Activated naive CD4-positive, alpha-beta T cell (primary cell): ENCODE measurements around the gene ATRAID.

Experiments
- DNase-seq, 4 experiments: peaks; one replicate each; lab custom pipeline; 2025; lab: John Stamatoyannopoulos, UW

ATRAID gene

DNA sequence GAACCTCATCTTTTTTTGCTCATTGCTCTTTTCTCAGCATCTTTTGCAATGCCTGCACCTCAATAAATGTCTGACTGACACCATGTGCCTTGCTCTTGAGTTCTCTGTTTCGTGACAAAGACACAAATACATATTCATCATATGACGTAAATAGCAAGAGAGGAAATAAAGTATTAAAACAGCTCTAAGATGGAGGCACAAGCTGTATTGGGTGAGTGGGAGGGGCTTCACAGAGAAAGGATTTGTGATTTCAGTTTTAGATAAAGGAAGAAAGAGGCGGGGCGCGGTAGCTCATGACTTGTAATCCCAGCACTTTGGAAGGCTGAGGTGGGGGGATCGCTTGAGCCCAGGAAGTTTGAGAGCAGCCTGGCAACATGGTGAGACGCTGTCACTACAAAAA lies 8.2 kb downstream of the ATRAID start:
- DNase-seq, result no peak

- DNase-seq, result no peak
These were observed 9.3 kb downstream of the ATRAID start for GRCh38 chr2:27221166-27221565.

DNA sequence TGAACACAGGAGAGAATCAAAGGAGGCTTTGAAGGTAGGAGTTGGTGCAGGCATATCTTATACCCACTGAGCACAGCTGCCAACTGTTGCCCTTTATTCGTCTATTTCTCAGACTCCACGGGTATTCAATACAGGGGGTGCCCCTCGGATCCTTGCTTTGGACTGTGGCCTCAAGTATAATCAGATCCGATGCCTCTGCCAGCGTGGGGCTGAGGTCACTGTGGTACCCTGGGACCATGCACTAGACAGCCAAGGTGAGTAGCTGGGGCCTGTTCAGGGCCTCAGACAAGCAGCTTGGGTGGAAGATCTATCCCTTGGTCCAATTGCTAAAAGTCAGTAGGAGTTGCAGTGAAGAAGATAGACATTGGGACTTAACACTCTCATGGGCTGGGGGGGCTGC lies 10.6 kb downstream of the ATRAID start:
- DNase-seq, result no peak

GRCh38 chr2:27223416-27223815 lies 11.6 kb downstream of the ATRAID start:
- no peak for DNase-seq

DNA sequence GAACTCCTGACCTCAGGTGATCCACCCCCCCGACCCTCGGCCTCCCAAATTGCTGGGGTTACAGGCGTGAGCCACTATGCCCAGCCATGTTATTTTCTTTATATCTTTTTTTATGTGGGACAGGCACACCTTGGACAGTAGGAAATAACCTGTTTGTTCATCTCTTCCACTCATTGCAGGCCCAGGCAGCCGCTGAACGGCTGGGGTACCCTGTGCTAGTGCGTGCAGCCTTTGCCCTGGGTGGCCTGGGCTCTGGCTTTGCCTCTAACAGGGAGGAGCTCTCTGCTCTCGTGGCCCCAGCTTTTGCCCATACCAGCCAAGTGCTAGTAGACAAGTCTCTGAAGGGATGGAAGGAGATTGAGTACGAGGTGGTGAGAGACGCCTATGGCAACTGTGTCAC lies 13.7 kb downstream of the ATRAID start:
- no peak for DNase-seq

DNA sequence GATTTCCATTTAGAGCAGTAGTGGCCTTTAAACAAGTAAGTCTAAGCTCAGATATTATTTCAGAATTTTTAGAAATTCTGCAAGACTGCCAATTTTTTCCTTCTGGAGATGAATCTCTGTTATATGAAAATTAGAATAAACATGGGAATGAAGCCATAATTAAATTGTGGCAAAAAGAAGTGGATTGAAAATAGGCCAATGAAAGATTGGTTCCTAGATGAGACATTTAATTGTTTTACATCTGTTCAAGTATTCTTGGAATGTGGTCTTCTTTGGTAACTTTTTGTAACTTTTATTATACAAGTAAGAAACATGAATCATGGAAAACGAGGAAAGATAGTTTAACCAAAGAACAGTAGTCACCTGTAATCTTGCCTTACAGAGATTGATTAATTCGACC lies 15.7 kb downstream of the ATRAID start:
- no peak for DNase-seq

DNA sequence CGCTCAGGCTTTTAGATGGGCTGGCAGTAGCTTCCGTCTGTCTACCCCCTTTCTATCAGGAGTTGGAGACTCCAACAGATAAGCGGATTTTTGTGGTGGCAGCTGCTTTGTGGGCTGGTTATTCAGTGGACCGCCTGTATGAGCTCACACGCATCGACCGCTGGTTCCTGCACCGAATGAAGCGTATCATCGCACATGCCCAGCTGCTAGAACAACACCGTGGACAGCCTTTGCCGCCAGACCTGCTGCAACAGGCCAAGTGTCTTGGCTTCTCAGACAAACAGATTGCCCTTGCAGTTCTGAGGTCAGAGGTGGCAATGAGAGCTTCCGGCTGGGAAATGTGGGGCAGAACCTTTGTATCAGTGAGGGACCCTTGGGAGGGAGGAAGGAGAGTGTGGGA lies 20.1 kb downstream of the ATRAID start:
- no peak for DNase-seq

DNA sequence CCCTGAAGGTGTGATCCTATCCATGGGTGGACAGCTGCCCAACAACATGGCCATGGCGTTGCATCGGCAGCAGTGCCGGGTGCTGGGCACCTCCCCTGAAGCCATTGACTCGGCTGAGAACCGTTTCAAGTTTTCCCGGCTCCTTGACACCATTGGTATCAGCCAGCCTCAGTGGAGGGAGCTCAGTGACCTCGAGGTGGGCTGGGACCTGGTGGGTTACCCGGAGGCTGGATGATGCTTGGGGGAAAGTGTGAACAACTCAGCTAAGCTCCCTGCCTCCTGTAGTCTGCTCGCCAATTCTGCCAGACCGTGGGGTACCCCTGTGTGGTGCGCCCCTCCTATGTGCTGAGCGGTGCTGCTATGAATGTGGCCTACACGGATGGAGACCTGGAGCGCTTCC lies 21.5 kb downstream of the ATRAID start:
- DNase-seq, result no peak

GRCh38 chr2:27236136-27236535 lies 24.3 kb downstream of the ATRAID start:
- no peak for DNase-seq

GRCh38 chr2:27236626-27237025 lies 24.8 kb downstream of the ATRAID start:
- no peak for DNase-seq

DNA sequence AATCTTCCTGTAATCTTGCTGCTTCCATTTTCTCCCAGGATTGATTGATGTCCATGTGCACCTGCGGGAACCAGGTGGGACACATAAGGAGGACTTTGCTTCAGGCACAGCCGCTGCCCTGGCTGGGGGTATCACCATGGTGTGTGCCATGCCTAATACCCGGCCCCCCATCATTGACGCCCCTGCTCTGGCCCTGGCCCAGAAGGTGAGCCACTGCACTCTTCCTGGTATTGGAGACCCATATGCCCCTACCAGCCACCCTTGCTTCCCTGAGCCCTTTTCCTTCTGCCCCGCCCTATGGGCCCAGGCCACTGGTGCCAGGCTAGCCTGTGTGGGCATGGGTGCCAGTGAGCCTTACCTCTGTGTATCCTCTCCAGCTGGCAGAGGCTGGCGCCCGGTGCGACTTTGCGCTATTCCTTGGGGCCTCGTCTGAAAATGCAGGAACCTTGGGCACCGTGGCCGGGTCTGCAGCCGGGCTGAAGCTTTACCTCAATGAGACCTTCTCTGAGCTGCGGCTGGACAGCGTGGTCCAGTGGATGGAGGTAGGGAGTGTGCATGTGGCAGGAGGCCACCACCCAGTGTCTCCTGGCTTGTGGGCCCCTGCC lies 25.6 kb downstream of the ATRAID start:
- DNase-seq, result no peak

DNA sequence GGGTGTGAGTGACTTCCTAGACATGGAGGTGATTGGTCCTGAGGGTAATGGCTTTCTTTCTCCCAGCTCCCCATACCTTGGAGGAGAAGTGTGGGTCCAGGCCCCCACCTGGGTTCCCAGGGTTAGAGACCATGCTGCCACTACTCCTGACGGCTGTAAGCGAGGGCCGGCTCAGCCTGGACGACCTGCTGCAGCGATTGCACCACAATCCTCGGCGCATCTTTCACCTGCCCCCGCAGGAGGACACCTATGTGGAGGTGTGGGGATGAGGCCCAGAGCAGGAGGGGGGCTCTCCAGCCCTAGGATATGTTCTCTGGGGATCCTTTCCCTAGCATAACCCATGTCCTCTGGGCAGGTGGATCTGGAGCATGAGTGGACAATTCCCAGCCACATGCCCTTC lies 27.1 kb downstream of the ATRAID start:
- no peak for DNase-seq

DNA sequence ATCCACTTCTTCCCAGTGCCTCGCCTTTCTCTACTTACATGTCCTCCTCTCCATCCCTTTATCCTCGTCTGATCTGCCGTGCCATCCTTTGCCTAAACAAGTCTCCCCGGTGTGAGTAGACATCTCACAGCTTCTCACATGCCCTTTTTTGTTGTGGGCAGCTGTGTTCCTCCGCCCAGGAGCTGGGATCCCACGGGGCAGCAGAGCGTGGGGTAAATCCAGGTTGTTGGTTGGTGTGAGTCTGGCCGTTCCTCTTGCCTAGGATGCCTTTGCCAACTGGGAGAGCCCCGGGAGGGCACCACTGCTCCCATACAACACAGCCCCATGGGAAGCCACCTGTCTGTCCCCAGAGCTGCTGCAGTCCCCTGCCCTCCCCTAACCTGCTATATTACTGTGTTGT lies 28.6 kb downstream of the ATRAID start:
- no peak for DNase-seq

DNA sequence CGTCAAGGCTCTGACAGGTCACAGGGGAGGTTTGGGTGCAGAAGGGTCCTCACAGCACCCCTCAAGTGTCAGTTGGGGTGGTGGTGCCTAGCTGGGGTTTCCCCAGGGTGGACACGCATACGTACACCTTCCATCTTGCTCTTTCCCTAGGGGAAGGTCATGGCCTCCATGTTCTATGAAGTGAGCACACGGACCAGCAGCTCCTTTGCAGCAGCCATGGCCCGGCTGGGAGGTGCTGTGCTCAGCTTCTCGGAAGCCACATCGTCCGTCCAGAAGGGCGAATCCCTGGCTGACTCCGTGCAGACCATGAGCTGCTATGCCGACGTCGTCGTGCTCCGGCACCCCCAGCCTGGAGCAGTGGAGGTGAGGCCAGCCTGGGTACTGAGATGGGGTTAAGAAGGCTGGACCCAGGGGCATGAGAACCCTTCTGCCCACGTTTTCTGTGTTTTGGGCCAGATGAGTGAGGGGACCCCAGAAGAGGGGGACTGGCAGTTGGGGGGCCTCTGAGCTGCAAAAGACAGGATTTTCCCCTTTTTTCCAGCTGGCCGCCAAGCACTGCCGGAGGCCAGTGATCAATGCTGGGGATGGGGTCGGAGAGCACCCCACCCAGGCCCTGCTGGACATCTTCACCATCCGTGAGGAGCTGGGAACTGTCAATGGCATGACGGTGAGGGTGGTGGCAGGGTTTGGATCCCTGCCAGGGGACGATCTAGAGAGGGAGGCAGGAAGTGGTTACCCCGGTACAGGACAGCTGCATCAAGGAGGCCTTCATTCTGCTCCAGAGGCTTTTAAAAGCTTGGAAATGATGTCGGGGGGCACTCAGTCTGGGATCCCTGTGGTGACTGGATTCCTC lies 30.1 kb downstream of the ATRAID start:
- DNase-seq, result no peak

GRCh38 chr2:27242614-27242951 lies 30.7 kb downstream of the ATRAID start:
- no peak for DNase-seq

DNA sequence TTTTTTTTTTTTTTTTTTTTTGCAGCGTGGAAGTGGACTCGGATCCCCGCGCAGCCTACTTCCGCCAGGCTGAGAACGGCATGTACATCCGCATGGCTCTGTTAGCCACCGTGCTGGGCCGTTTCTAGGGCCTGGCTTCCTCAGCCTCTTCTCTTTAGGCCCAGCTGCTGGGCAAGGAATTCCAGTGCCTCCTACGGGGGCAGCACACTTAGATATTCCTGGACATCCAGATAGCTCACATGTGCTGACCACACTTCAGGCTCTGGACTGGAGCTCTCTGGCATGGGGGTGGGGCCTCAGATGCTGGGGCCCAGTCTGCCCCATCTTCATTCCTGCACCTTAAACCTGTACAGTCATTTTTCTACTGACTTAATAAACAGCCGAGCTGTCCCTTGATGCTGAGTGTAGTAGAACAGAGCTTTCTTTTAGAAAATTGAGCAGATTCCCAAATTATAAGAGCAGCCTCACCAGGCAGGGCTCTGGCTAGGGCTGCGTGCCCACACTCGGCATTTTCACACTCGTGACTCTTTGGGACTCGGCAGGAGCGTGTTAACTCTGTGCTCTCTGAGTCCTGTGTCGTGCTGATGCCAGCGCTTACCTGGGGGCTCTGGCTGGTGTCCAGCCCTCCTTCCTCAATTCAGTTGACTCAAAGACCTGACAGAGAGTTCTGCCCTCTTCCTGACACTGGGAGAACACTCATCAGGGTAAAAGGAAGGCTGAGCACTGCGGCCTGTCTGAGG lies 31.7 kb downstream of the ATRAID start:
- DNase-seq, result no peak

GRCh38 chr2:27245116-27245515 lies 33.3 kb downstream of the ATRAID start:
- DNase-seq, result no peak

- no peak for DNase-seq
These were observed 33.8 kb downstream of the ATRAID start for GRCh38 chr2:27245626-27246025.

DNA sequence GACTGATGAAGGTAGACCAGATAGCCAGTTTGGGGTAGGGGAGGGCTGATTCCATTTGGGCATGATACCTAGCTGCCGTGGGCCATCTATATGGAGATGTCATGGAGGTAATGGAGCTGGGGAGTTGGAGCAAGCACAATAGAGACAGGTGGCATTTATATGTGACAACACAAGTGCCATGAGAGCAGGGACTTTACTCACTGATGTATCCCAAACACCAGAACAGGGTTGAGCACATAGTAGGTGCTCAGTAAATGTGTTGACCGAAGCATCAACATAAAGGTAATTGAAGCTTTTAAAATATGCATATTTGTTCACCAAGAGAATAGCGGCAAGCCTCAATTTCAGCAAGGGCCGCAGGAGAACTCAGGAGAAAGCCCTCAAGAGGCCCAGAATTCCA lies 36.1 kb downstream of the ATRAID start:
- no peak for DNase-seq

- DNase-seq, result no peak
These were observed 37.5 kb downstream of the ATRAID start for GRCh38 chr2:27249159-27249890.

DNA sequence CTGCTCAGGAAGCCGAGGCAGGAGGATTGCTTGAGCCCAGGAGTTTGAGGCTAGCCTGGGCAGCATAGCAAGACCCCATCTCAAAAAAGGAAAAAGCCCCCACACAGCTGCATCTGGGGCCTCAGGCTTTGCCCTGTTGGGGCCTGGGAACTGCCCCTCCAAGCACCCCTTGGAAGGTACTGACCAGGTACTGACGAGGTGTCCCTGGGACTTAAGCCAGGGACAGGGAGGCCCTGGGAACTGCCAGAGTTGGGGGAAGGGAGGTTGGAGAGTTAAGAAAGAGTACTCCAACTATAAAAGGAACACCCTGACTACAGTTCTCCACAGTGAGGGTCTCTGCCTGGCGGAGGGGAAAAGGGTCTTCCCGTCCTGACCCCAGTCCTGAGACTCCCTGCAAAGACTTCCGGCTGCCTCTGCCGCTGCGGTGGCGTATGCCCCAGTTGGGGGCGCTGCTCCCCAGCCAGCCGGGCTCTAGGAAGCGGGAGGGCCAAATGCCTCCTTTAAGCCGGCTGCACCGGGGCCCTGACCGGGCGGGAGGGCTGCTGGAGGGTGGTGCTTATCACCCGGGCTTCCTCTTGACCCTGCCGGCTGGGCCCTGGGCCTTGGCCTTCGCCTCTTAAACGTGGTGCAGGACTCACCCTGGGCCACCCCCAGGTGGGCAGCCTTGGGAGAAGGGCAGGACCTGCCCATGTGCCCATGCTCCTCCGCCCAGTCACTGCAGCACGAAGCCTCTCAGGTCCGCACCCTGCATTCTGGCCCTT lies 38.2 kb downstream of the ATRAID start:
- DNase-seq, result peak in 1 of 4 experiments; percentile 41
